ENCODE measurements around the gene ZNF334.

Gene ZNF334

DNA sequence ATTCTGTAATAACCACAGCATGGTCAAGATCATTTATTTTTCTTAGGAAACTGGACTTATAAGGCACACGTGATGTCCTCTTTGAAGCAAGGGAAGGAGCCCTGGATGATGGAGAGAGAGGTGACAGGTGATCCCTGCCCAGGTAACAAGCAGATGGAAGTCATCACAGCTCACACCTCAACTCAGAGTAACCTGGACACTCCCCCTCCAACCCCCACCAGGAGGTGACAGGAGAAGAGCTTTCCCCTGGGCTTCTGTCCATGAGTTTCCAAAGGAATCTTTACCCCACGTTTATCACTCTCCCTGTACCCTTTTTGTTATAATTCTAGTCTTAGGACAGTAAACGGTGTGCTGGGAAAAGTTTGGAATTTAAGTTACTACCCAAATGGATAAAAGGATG is 28.4 kb downstream of the ZNF334 start:
- DNase-seq, result no peak

DNA sequence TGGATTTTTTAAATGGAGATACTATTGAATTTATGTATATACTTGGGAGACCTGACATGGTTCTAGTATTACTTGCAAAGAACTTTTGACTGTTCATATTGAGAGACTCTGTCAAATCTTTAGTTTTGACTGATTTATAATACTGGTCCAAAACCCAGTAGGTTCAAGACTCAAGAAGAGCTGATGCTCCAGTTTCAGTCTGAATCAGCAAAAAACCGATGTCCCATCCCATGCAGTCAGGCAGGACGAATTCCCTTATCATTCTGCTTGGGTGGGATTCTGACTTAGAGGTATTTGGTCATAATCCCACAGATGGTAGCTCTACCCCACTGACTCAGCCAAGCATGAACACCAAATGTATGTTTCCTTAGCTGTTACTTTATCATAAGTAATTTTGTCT is 29.5 kb downstream of the ZNF334 start:
- DNase-seq, result no peak

DNA sequence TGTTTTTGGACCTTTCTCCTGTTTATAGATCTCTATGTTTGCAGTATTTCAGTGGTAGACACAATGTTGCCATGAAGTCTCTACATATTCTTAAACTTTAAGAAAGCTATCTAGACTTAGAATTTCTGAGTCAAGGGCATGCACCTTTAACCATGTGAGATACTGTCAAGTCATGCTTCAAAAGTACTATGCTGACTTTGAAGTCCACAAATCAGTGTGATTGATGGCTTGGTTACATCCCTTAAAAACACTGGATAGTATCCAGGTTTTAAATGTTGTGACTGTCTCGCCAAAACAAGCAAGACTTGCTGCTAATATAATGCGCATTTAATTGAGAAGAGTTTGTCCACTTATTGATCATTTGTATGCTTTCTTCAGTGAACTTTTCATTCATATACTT is 30.5 kb downstream of the ZNF334 start:
- DNase-seq, result no peak

DNA sequence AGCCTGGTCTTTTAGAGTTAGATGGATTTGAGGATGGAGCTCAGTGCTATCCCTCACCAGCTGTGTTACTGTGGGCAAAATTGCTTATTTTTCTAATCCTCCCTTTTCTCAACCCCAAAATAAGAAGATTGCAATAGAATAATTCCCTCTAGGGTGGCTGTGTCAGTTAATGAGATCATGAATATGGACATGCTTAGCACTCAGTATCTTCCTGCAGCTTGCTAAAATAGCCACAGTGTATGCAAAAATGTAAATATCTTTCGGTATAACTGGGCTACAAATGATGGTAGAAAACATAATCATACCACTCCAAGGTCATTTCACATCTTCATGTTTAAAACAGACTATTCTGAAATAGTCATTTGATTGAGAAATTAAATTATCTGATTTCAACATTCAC is 35.7 kb downstream of the ZNF334 start:
- no peak for DNase-seq

DNA sequence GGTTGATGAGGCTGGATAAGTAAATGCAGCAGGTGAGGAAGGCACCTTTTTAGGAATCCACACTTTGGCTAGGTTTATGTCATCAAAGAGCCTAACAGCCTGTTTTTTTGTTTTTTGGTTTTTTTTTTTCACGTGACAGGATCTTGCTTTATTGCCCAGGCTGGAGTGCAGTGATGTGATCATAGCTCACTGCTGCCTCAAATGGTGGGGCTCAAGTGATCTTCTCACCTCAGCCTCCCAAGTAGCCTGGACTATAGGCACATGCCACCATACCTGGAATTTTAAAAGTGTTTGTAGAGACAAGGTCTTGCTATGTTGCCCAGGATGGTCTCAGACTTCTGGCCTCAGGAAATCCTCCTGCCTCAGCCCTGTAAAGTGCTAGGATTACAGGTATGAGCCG is 36.1 kb downstream of the ZNF334 start:
- no peak for DNase-seq

DNA sequence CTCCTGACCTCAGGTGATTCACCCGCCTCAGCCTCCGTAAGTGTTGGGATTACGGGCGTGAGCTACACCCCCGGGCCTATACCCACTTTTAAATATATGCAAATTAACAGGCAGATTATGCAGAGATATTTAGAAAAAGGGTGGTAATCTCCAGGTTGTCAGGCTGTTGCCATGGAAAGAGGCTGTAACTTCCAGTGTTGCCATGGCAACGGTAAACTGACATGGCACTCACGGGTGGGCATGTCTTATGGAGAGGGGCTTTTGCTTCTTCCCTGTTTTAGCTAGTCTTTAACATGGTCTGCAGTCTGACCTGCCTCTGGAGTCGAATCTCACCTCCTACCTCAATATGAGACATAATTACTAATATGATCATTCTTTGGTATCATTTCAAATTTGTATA is 44.9 kb downstream of the ZNF334 start:
- peak; percentile 36 for DNase-seq

DNA sequence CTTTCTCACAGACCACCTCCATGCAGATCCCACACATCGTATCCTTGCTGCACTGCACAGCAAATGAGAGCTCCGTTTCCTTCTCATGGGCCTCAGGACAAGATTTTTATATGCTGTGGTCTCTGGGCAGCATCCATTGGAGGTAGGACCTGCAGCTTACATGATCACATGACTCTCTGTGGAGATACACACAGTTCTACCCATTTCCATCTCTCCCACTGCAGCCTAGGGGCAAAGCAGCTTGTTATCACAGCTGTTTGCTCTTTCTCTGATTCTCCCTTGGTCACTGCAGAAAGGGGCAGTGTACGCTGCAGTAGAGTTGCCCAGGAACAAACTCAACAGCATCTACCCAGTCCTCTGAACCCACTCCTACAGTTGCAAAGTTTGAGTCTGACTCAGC is 48.9 kb downstream of the ZNF334 start:
- DNase-seq, result no peak

DNA sequence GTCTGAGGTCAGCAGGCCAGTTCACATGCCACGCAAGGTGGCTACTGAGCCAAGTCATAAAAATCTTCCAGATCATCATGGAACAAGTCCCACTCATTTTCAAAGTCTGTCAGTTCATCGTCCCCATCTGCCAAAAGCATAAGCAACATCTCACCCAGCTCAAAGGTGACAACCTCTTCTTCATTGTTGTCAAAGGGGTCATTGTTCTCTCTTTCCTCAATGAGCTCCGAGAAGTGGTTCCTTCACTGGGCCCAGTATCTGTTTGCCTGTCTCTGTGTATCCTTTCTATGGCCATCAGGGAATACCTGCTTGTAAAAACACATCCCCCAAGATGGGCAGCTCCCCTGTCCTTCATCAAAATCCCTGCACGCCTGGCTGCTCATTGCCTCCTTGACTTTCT is 49.5 kb downstream of the ZNF334 start:
- no peak for DNase-seq

DNA sequence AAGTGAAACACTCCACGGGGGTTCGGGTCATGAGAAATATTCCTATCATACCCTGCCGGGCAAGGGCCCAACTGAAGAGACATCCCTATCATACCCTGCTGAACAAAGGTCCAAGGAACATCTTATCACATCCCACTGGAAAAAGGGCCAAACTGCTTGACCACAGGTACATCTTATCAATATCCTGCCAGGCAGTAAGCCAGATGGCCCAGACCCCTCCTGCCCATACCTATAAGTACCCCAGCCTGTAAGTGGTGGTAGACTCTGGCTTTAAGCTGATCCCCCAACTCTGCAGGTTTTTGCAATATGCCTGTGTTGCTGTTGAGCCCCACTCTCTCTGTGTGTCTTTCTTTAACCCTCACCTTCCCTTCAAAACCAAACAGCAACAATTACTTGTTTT is 51.6 kb downstream of the ZNF334 start:
- no peak for DNase-seq

DNA sequence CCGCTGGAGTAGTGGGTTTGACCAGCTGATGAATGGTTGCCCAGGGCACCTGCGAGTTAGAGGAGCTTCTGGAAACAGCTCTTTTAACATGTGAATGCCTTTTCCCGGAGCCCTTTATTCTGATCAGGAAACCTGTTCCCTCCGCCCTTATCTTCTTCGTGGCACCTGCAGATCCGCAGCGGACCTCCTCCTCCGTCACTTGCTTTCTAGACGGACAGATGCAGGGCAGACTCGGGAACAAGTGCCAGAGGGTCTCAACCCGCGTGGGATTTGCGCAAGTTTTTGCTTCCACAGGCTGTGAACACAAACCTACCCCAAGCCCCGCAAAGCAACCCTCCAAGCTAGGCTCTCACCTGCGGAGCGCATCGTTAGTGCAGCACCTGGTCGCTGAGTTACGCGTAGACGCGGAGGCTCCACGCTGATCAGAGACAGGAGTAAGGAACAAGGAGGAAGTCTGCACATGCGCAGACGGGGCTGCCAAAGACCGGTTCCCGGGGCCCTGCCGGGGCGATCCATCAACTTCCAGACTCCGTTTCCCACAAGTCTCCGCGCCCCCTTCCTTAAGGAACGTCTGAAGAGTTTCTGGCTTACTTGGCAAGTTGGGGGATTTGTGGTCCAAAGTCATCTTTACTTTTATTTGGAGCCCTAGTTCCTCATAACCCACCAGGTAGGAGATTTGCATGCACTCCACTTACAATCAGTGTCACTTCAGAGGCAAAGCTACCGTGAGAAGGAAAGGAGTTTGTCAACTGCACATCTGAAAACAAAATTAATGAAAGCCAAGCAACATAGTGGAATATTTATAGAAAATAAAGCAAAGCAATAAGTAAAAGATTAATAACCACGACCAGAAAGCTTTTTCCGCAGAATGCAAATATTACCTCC is 54.3 kb downstream of the ZNF334 start:
- peak; percentile 95 for DNase-seq

DNA sequence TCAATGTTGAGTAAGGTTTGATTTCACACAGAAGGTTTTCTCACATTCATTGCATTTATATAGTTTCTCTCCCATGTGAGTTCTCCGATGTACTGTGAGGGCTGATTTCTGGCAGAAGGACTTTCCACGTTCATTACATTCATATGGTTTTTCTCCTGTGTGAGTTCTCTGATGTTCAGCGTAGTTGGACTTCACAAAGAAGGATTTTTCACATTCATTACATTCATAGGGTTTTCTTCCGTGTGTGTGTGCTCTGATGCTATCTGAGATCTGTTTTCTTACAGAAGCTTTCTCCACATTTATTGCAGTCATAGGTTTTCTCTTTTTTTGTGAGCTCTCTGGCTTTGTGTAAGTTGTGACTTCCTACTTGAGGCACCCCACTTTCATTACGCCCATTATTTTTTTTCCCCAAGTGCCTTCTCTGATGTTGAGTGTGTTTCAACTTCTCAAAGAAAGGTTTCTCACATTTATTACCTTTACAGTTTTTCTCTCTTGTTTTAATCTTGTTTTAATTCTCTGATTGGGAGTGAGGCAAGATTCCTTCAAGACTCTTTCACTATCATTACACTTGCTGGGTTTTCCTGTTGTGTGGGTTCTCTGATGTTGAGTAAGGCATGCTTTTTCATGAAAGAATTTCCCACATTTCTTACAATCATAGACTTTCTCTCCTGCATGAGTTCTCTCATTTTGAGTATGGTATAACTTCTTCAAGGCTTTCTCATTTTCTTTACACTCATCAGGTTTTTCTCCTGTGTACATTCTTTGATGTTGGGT is 56.9 kb downstream of the ZNF334 start:
- DNase-seq, result no peak

DNA sequence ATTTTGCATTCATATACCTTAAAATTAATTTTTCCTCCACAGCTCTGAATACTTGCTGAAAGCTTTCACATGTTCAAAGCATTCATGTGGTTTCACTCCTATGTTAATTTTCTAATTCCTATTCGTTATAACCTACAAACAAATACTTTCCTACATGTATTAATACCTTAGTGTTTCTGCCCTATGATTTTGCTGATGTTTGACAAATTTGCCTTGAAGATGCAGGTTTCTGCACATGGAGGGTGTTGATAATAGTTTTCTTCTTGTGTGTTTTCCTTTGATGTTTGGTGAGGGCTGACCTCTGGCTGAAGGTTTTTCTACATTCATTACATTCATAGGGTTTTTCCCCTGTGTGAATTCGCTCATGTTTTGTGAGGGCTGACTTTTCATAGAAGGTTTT is 57.6 kb downstream of the ZNF334 start:
- DNase-seq, result no peak

All from DMS53 (cell line).